ENCODE measurements around the gene DBP.
A peak's percentile ranks its signal among the peaks of the same experiment; 100 is the strongest.

The DBP gene

GRCh38 chr19:48648134-48648533 lies 11.0 kb upstream of the DBP start:
- no peaks in the 10 kb centered on the region for H3K27me3 ChIP-seq (ENCODE audit: insufficient read depth, low read length)
- no peak overlapping the region for H3K4me2 ChIP-seq (ENCODE audit: low read length)
- H3K14ac ChIP-seq (ENCODE audit: low read length): no peak overlapping the region
- no CpG with 5 or more reads among the region's 2 CpGs for WGBS (ENCODE audit: extremely low coverage, insufficient coverage, insufficient read length)
- H4K91ac ChIP-seq (ENCODE audit: low read depth, low read length): no peak overlapping the region
- no peaks in the 10 kb centered on the region for H3K79me1 ChIP-seq (ENCODE audit: low read length)
- no peaks in the 10 kb centered on the region for H3K79me2 ChIP-seq (ENCODE audit: control insufficient read depth, insufficient read depth, low read length, poor library complexity)
- peaks cover 6 to 13% of the 10 kb centered on the region in 2 experiments for H3K4me1 ChIP-seq (ENCODE audit: control insufficient read depth in 1 of 2, insufficient read depth in 2 of 2, low read length in 2 of 2)
- H2BK120ac ChIP-seq (ENCODE audit: insufficient read depth, low read length, poor library complexity): no peak overlapping the region
- no peaks in the 10 kb centered on the region for H3K36me3 ChIP-seq (ENCODE audit: control insufficient read depth in 1 of 2, insufficient read depth in 2 of 2, low read length in 2 of 2)
- H3K18ac ChIP-seq (ENCODE audit: low read length): no peak overlapping the region
- no peak overlapping the region for H3K27ac ChIP-seq (ENCODE audit: low read depth, low read length)
- no peak overlapping the region for H3K9ac ChIP-seq (ENCODE audit: low read length)
- H3K4me3 ChIP-seq (ENCODE audit: low read depth, low read length): no peak overlapping the region
- no peak overlapping the region for H4K8ac ChIP-seq (ENCODE audit: low read depth, low read length)
- no peak overlapping the region for H2AK5ac ChIP-seq (ENCODE audit: low read length)
- H3K23ac ChIP-seq (ENCODE audit: low read length): no peak overlapping the region
- no peak overlapping the region for H2BK5ac ChIP-seq (ENCODE audit: low read depth, low read length, poor library complexity)
- no peak for DNase-seq
- no peak overlapping the region for H2BK12ac ChIP-seq (ENCODE audit: low read length)
- no peak overlapping the region for H4K12ac ChIP-seq (ENCODE audit: low read depth, low read length)
- no peak overlapping the region for H3K4ac ChIP-seq (ENCODE audit: low read depth, low read length)
- H3K9me3 ChIP-seq (ENCODE audit: insufficient read depth, low read depth, low read length): peaks cover 2% of the 10 kb centered on the region
- H2AFZ ChIP-seq (ENCODE audit: insufficient read depth, low read length, poor library complexity): no peak overlapping the region

DNA sequence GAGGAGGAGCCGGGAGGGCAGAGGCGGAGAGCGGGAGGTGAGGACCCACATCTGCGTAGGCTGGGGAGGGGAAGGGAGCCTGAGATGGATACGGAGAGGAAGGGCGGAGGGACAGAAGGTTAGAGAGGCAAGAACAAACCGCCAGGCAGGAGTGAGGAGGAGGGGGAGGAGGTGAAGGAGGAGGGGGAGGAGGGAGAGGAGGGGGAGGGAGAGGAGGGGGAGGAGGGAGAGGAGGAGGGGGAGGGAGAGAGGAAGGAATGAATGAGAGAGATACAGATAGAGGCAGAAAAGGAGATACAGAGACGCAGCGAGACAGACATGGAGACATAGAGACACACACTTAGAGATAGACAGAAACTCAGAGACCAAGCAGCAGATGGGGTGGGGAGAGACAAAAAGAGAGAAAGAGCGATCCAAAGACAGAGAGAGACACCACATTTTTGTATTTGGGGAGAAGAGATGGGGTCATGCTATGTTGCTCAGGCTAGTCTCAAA lies 9.6 kb upstream of the DBP start:
- no peaks in the 10 kb centered on the region for H3K27me3 ChIP-seq (ENCODE audit: insufficient read depth, low read length)
- no peaks in the 10 kb centered on the region for H3K36me3 ChIP-seq (ENCODE audit: control insufficient read depth in 1 of 2, insufficient read depth in 2 of 2, low read length in 2 of 2)
- no peak overlapping the region for H2BK5ac ChIP-seq (ENCODE audit: low read depth, low read length, poor library complexity)
- H3K79me1 ChIP-seq (ENCODE audit: low read length): no peaks in the 10 kb centered on the region
- no peak overlapping the region for H3K18ac ChIP-seq (ENCODE audit: low read length)
- H3K4ac ChIP-seq (ENCODE audit: low read depth, low read length): no peak overlapping the region
- no peak overlapping the region for H3K27ac ChIP-seq (ENCODE audit: low read depth, low read length)
- DNase-seq: no peak
- no CpG with 5 or more reads among the region's 10 CpGs for WGBS (ENCODE audit: extremely low coverage, insufficient coverage, insufficient read length)
- H2BK12ac ChIP-seq (ENCODE audit: low read length): no peak overlapping the region
- peak overlapping the region; percentile 90 for H3K4me2 ChIP-seq (ENCODE audit: low read length)
- H4K8ac ChIP-seq (ENCODE audit: low read depth, low read length): no peak overlapping the region
- no peak overlapping the region for H3K23ac ChIP-seq (ENCODE audit: low read length)
- H3K14ac ChIP-seq (ENCODE audit: low read length): no peak overlapping the region
- peaks cover 2% of the 10 kb centered on the region for H3K9me3 ChIP-seq (ENCODE audit: insufficient read depth, low read depth, low read length)
- H2AFZ ChIP-seq (ENCODE audit: insufficient read depth, low read length, poor library complexity): no peak overlapping the region
- H3K4me3 ChIP-seq (ENCODE audit: low read depth, low read length): no peak overlapping the region
- H3K79me2 ChIP-seq (ENCODE audit: control insufficient read depth, insufficient read depth, low read length, poor library complexity): no peaks in the 10 kb centered on the region
- H4K91ac ChIP-seq (ENCODE audit: low read depth, low read length): no peak overlapping the region
- H4K12ac ChIP-seq (ENCODE audit: low read depth, low read length): no peak overlapping the region
- no peak overlapping the region for H2AK5ac ChIP-seq (ENCODE audit: low read length)
- H2BK120ac ChIP-seq (ENCODE audit: insufficient read depth, low read length, poor library complexity): no peak overlapping the region
- H3K9ac ChIP-seq (ENCODE audit: low read length): no peak overlapping the region
- H3K4me1 ChIP-seq (ENCODE audit: control insufficient read depth in 1 of 2, insufficient read depth in 2 of 2, low read length in 2 of 2): peaks cover 6 to 13% of the 10 kb centered on the region in 2 experiments

DNA sequence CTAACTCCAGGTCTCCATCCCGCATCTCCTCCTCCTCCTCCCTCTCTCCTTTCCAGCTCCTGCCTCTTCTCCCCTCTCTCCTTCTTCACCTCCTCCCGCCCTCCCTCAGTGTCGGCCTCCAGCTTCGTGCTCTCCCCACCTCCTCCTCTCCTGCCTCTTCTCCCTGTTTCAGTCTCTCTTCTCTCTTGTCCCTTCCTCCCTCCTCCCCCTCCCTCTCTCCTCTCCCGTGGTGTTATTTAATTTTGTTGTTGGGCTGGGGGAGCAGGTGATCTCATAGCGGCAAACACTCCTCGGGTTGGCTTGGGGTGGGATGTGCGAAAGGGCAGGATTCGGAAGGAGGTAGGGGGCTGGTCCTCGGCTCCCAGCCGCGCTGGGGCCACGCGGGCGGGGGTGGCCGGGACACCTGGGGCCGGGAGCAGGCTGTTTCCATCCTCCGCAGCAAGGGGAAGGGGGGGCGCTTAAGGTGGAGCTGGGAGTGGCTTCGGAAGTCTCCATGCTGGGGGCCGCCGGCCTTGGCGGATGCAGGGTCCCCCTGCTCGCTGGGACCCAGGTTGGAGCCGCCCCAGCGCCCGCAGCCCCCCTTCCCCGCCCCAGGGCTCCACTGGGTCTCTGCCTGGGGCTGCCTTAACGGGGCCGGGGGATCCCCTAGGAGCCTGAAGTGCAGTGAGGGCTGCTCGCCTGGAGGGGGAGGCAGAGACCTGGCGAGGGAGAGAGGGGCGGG lies 9.0 kb upstream of the DBP start, which contains the start of gene CA11:
Gene CA11 (minus strand): TSS at position 187 of the 721 bp plus-strand sequence. CDS start 555 bp downstream, outside the sequence.
- Histone ChIP-seq H2AK5ac (ENCODE audit: low read length) (no peak within 1 kb of the TSS), H3K9me3 (ENCODE audit: insufficient read depth, low read depth, low read length) (peaks cover under 1% of the 10 kb centered on the region), H3K27me3 (ENCODE audit: insufficient read depth, low read length) (no peaks in the 10 kb centered on the region), H2BK12ac (ENCODE audit: low read length) (no peak within 1 kb of the TSS), H3K36me3 (ENCODE audit: control insufficient read depth in 1 of 2, insufficient read depth in 2 of 2, low read length in 2 of 2) (no peaks in the 10 kb centered on the region), H3K79me1 (ENCODE audit: low read length) (no peaks in the 10 kb centered on the region), H3K18ac (ENCODE audit: low read length) (no peak within 1 kb of the TSS), H2BK120ac (ENCODE audit: insufficient read depth, low read length, poor library complexity) (no peak within 1 kb of the TSS), H2AFZ (ENCODE audit: insufficient read depth, low read length, poor library complexity) (peak within 1 kb of the TSS; percentile 14), H3K4me3 (ENCODE audit: low read depth, low read length) (peak within 1 kb of the TSS; percentile 59), H3K14ac (ENCODE audit: low read length) (no peak within 1 kb of the TSS), H4K91ac (ENCODE audit: low read depth, low read length) (no peak within 1 kb of the TSS), H4K12ac (ENCODE audit: low read depth, low read length) (no peak within 1 kb of the TSS), H2BK5ac (ENCODE audit: low read depth, low read length, poor library complexity) (no peak within 1 kb of the TSS), H3K9ac (ENCODE audit: low read length) (no peak within 1 kb of the TSS), H4K8ac (ENCODE audit: low read depth, low read length) (peak within 1 kb of the TSS; percentile 59), H3K27ac (ENCODE audit: low read depth, low read length) (no peak within 1 kb of the TSS), H3K79me2 (ENCODE audit: control insufficient read depth, insufficient read depth, low read length, poor library complexity) (no peaks in the 10 kb centered on the region), H3K23ac (ENCODE audit: low read length) (no peak within 1 kb of the TSS), H3K4ac (ENCODE audit: low read depth, low read length) (no peak within 1 kb of the TSS), H3K4me2 (ENCODE audit: low read length) (peak within 1 kb of the TSS; percentile 90), H3K4me1 (ENCODE audit: control insufficient read depth in 1 of 2, insufficient read depth in 2 of 2, low read length in 2 of 2) (peaks cover 6 to 13% of the 10 kb centered on the region in 2 experiments)
- DNase-seq: peak; percentile 79 to 87
- no CpG with 5 or more reads among the region's 33 CpGs for WGBS (ENCODE audit: extremely low coverage, insufficient coverage, insufficient read length)

DNA sequence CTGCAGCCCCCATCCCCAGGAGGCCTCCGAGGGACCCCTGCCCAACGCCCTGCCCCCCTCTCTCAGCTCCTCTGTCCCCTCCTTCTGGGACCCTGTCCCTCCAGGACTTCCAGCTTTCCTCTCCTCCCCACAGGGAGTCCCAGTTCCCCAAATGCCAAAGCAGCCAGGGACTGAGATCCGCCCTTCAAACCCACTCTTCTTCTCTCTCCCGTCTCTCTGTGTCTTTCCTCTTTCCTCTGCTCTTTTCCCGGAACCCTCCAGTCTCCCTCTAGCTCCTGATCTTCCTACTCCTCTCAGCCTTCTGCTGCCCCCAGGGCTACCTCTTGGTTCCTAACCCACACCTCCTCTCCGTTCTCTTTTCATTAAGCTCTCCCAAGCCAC lies 8.4 kb upstream of the DBP start:
- Histone ChIP-seq H3K9ac (ENCODE audit: low read length) (no peak overlapping the region), H3K23ac (ENCODE audit: low read length) (no peak overlapping the region), H2BK120ac (ENCODE audit: insufficient read depth, low read length, poor library complexity) (no peak overlapping the region), H3K36me3 (ENCODE audit: control insufficient read depth in 1 of 2, insufficient read depth in 2 of 2, low read length in 2 of 2) (no peaks in the 10 kb centered on the region), H4K91ac (ENCODE audit: low read depth, low read length) (no peak overlapping the region), H3K9me3 (ENCODE audit: insufficient read depth, low read depth, low read length) (no peaks in the 10 kb centered on the region), H3K4me2 (ENCODE audit: low read length) (peak overlapping the region; percentile 90), H2AK5ac (ENCODE audit: low read length) (no peak overlapping the region), H3K18ac (ENCODE audit: low read length) (no peak overlapping the region), H4K8ac (ENCODE audit: low read depth, low read length) (peak overlapping the region; percentile 59), H3K27ac (ENCODE audit: low read depth, low read length) (no peak overlapping the region), H2AFZ (ENCODE audit: insufficient read depth, low read length, poor library complexity) (peak overlapping the region; percentile 12), H3K4me1 (ENCODE audit: control insufficient read depth in 1 of 2, insufficient read depth in 2 of 2, low read length in 2 of 2) (peaks cover 6 to 13% of the 10 kb centered on the region in 2 experiments), H2BK12ac (ENCODE audit: low read length) (no peak overlapping the region), H3K4me3 (ENCODE audit: low read depth, low read length) (no peak overlapping the region), H3K79me2 (ENCODE audit: control insufficient read depth, insufficient read depth, low read length, poor library complexity) (no peaks in the 10 kb centered on the region), H3K79me1 (ENCODE audit: low read length) (no peaks in the 10 kb centered on the region), H4K12ac (ENCODE audit: low read depth, low read length) (no peak overlapping the region), H2BK5ac (ENCODE audit: low read depth, low read length, poor library complexity) (no peak overlapping the region), H3K14ac (ENCODE audit: low read length) (no peak overlapping the region), H3K27me3 (ENCODE audit: insufficient read depth, low read length) (no peaks in the 10 kb centered on the region), H3K4ac (ENCODE audit: low read depth, low read length) (no peak overlapping the region)
- DNase-seq: no peak
- no CpG with 5 or more reads among the region's 6 CpGs for WGBS (ENCODE audit: extremely low coverage, insufficient coverage, insufficient read length)

All from trophoblast cell (in vitro differentiated cells and primary cell).